ENCODE data around the gene MSX1.

- no peak for TF ChIP-seq U2AF2 (IDR thresholded peaks at IDR 0.05; ENCODE audit: low read depth, low read length)
- no peak for TF ChIP-seq CTCF (CRISPR knock-in tag; IDR thresholded peaks at IDR 0.05)
- no peak for TF ChIP-seq FOXK1 (CRISPR knock-in tag; IDR thresholded peaks at IDR 0.05; ENCODE audit: borderline replicate concordance, low read depth)
- TF ChIP-seq ATF6 (CRISPR knock-in tag; conservative IDR thresholded peaks at IDR 0.05) = no peak
- no peak for TF ChIP-seq REST (IDR thresholded peaks at IDR 0.05; ENCODE audit: borderline replicate concordance in 1 of 2, low read depth in 1 of 2, low read length in 2 of 2)
- TF ChIP-seq POLR2AphosphoS5 (IDR thresholded peaks at IDR 0.05; ENCODE audit: low read depth, low read length) = no peak
- TF ChIP-seq HNRNPK (IDR thresholded peaks at IDR 0.05; ENCODE audit: low read depth, low read length, poor library complexity, severe bottlenecking) = no peak
- TF ChIP-seq CAMTA2 (CRISPR knock-in tag; IDR thresholded peaks at IDR 0.05; ENCODE audit: borderline replicate concordance) = no peak
- no peak for TF ChIP-seq ARNTL (CRISPR knock-in tag; IDR thresholded peaks at IDR 0.05)
- no peak for TF ChIP-seq CHD4 (IDR thresholded peaks at IDR 0.05; ENCODE audit: borderline replicate concordance, low read length)
- no peak for TF ChIP-seq ZNF761 (CRISPR knock-in tag; conservative IDR thresholded peaks at IDR 0.05)
- TF ChIP-seq CEBPB (IDR thresholded peaks at IDR 0.05; ENCODE audit: borderline replicate concordance, low read depth, low read length) = no peak
- no peak for TF ChIP-seq ATF4 (CRISPR knock-in tag; IDR thresholded peaks at IDR 0.05)
Measured at GRCh38 chr4:4824232-4824631, 35.2 kb upstream of the MSX1 start.
